B cell (primary cell): Measurements from ENCODE around the gene VWA8. TPM values are rescaled to one million over a fixed set of nuclear protein-coding genes. Genes with fewer than 3 reads are reported as not detected.
"Not testable (repeated sequence)": the region's sequence is repeated elsewhere in the genome, so short reads cannot be mapped to it uniquely, and the experiment has no call there.

Experiments used
- ATAC-seq: fragments of 200-7000 bp; cut with Tn5 transposase; one replicate; pipeline ENCODE4 v1.10.0; 2021; ENCODE audit warnings: low read depth, mild to moderate bottlenecking, moderate number of reproducible peaks, moderate library complexity
- CTCF ChIA-PET: fragments of 350-600 bp; sonication (Branson Sonifier 250); formaldehyde crosslinking; loops from one replicate; lab custom pipeline; 2021; ENCODE audit warnings: antibody characterized with exemption, inconsistent platforms; lab: Charles Lee
- POLR2A ChIA-PET: fragments of 350-600 bp; sonication (Branson Sonifier 250); formaldehyde crosslinking; loops from one replicate; lab custom pipeline; 2021; ENCODE audit warnings: antibody characterized with exemption; lab: Charles Lee
- DNase-seq: peaks from one replicate; pipeline ENCODE4 v3.0.0; 2013
- H2AFZ ChIP-seq: 2 replicates; pipeline ENCODE4 v1.6.1; 2012; ENCODE audit warnings: mild to moderate bottlenecking, low read depth, low read length; ENCODE audit not compliant: insufficient read depth, poor library complexity, severe bottlenecking
- H3K27ac ChIP-seq, 2 donors: 1 replicate in 1 of 2; 2 replicates in 1 of 2; pipeline ENCODE4 v1.5.1; 2012 to 2013; ENCODE audit warnings: low read length in 2 of 2, mild to moderate bottlenecking in 2 of 2, moderate library complexity in 1 of 2
- H3K27me3 ChIP-seq, 4 experiments: fragments of 200-600 bp in 1 of 4; sonication (generic) in 1 of 4; replicated peaks in 1 of 4; 1 replicate in 2 of 4; 2 replicates in 2 of 4; pipeline versions ENCODE4 v1.6.1 to v1.7.0; 2013 to 2016; ENCODE audit warnings: low read length in 3 of 4, mild to moderate bottlenecking in 2 of 4, mixed read lengths in 1 of 4, moderate library complexity in 1 of 4; ENCODE audit not compliant: insufficient read depth in 4 of 4, control insufficient read depth in 3 of 4; ENCODE audit errors: control extremely low read depth in 1 of 4
- H3K36me3 ChIP-seq, 2 experiments: replicated peaks in 1 of 2; 1 replicate in 1 of 2; 2 replicates in 1 of 2; pipeline versions ENCODE4 v1.6.1 to v1.7.1; 2013; ENCODE audit warnings: low read length in 1 of 2; ENCODE audit not compliant: insufficient read depth in 2 of 2, control insufficient read depth in 1 of 2; ENCODE audit errors: control extremely low read depth in 1 of 2, extremely low read depth in 1 of 2
- H3K4me1 ChIP-seq, 2 donors: fragments of 200-600 bp in 1 of 2; sonication (generic) in 1 of 2; 1 replicate in 1 of 2; 2 replicates in 1 of 2; pipeline versions ENCODE4 v1.5.1 to v1.6.1; 2013 to 2017; ENCODE audit warnings: low read length in 2 of 2; ENCODE audit not compliant: control insufficient read depth in 2 of 2, insufficient read depth in 2 of 2
- H3K4me2 ChIP-seq: replicated peaks from 2 replicates; pipeline ENCODE3; 2012; ENCODE audit warnings: mild to moderate bottlenecking, low read depth, low read length; ENCODE audit not compliant: poor library complexity, severe bottlenecking
- H3K4me3 ChIP-seq, 5 experiments: fragments of 200-600 bp in 1 of 5; sonication (generic) in 1 of 5; 1 replicate in 3 of 5; 2 replicates in 2 of 5; pipeline versions ENCODE4 v1.5.1 to v1.7.0; 2011 to 2016; ENCODE audit warnings: low read length in 4 of 5, mild to moderate bottlenecking in 4 of 5, low read depth in 2 of 5, control low read depth in 1 of 5, moderate library complexity in 1 of 5; ENCODE audit not compliant: insufficient read depth in 1 of 5; ENCODE audit errors: control extremely low read depth in 1 of 5, extremely low read depth in 1 of 5
- H3K79me2 ChIP-seq: fragments of 200-600 bp; sonication (generic); one replicate; pipeline ENCODE4 v1.6.0; 2016; ENCODE audit warnings: low read length; ENCODE audit not compliant: control insufficient read depth, insufficient read depth
- H3K9ac ChIP-seq: fragments of 200-600 bp; sonication (generic); 2 replicates; pipeline ENCODE4 v1.6.1; 2017; ENCODE audit warnings: mild to moderate bottlenecking, low read length, moderate library complexity
- H3K9me3 ChIP-seq, 3 donors: one replicate each; pipeline versions ENCODE4 v1.6.1 to v1.7.1; 2013; ENCODE audit warnings: low read length in 2 of 3; ENCODE audit not compliant: control insufficient read depth in 2 of 3, insufficient read depth in 1 of 3; ENCODE audit errors: control extremely low read depth in 1 of 3
- H4K20me1 ChIP-seq: 2 replicates; pipeline ENCODE4 v1.6.0; 2012; ENCODE audit warnings: mild to moderate bottlenecking, low read length; ENCODE audit not compliant: insufficient read depth, control insufficient read depth, poor library complexity, severe bottlenecking
- H3K27ac Mint-ChIP-seq: one replicate; pipeline ENCODE4 v1.8.0; 2021; ENCODE audit warnings: mixed read lengths
- H3K27me3 Mint-ChIP-seq: one replicate; pipeline ENCODE4 v1.8.0; 2021; ENCODE audit warnings: mixed read lengths
- H3K4me1 Mint-ChIP-seq: one replicate; pipeline ENCODE4 v1.8.0; 2021; ENCODE audit warnings: mixed read lengths
- H3K4me3 Mint-ChIP-seq: one replicate; pipeline ENCODE4 v1.8.0; 2021; ENCODE audit warnings: mixed read lengths
- H3K9me3 Mint-ChIP-seq: one replicate; pipeline ENCODE4 v1.8.0; 2022; ENCODE audit warnings: mixed read lengths; ENCODE audit not compliant: insufficient read depth
- CTCF ChIP-seq: fragments of 200-600 bp; IDR thresholded peaks from one replicate; pipeline ENCODE4 v1.8.0; 2022; ENCODE audit warnings: antibody characterized with exemption, mild to moderate bottlenecking
- EZH2 ChIP-seq: IDR thresholded peaks from 2 replicates; pipeline ENCODE4 v1.6.1; 2012; ENCODE audit warnings: borderline replicate concordance, low read depth, mild to moderate bottlenecking, moderate library complexity, low read length; ENCODE audit not compliant: insufficient read depth, poor library complexity, severe bottlenecking
- WGBS: methylation state at CpG from one replicate; pipeline ENCODE4 v1.1.5; 2013; ENCODE audit warnings: missing lambda C conversion rate; ENCODE audit not compliant: insufficient coverage; 5-methylcytosine and 5-hydroxymethylcytosine counted together
- intact Hi-C: fragments of 100-400 bp; cut with micrococcal nuclease; formaldehyde crosslinking; loops from one replicate; pipeline ENCODE4 v1.10.0; 2022
- polyA plus RNA-seq: library from polyadenylated mRNA; depleted of rRNA; stranded (reverse); fragments of >200 nt; gene quantifications from 2 replicates; pipeline ENCODE4 v1.2.3, GENCODE V29; 2012
- total RNA-seq, 2 donors: library from RNA; stranded (reverse); fragments of 120-200 nt in 1 of 2; gene quantifications; 1 replicate in 1 of 2; 2 replicates in 1 of 2; pipeline versions ENCODE4 v1.2.3 to v1.2.4, GENCODE V29; 2013 to 2022

The VWA8 gene
- total and polyA plus RNA-seq, 2 donors (not counting 1 experiment from before 2014, with no cell fraction given) = 6.0 to 19.7 TPM

- H3K27ac Mint-ChIP-seq = not testable (repeated sequence)
Measured at GRCh38 chr13:41647699-41648313, 313.1 kb downstream of the VWA8 start.

GRCh38 chr13:41645331-41645730 is 315.6 kb downstream of the VWA8 start:
- Histone ChIP-seq H3K4me2 (no peak overlapping the region), H3K27me3 (peaks cover 0 to 10% (median 4%) of the 10 kb centered on the region in 4 experiments), H3K27ac (no peak overlapping the region), H3K9me3 (no peaks in the 10 kb centered on the region), H2AFZ (no peak overlapping the region), H3K9ac (no peak overlapping the region), H3K4me3 (no peak overlapping the region), H4K20me1 (no peaks in the 10 kb centered on the region), H3K4me1 (no peaks in the 10 kb centered on the region), H3K79me2 (no peaks in the 10 kb centered on the region), H3K36me3 (no peaks in the 10 kb centered on the region)
- no peak for TF ChIP-seq EZH2
- no peak for TF ChIP-seq CTCF
- CTCF ChIA-PET = no interaction called here
- H3K4me3 Mint-ChIP-seq = no peak overlapping the region
- H3K4me1 Mint-ChIP-seq = no peaks in the 10 kb centered on the region
- 100% methylated on average over 1 of the region's 4 CpGs for WGBS
- H3K9me3 Mint-ChIP-seq = no peaks in the 10 kb centered on the region
- intact Hi-C loops = no loop called here
- POLR2A ChIA-PET = no interaction called here
- H3K27ac Mint-ChIP-seq = no peak overlapping the region
- DNase-seq (no peak), ATAC-seq (no peak)
- peaks cover 23% of the 10 kb centered on the region for H3K27me3 Mint-ChIP-seq

More at GRCh38 chr13:41647699-41648313, 313.1 kb downstream of the VWA8 start:
- ATAC-seq, H3K9ac ChIP-seq, H3K27ac ChIP-seq, H3K9me3 ChIP-seq, H3K4me1 Mint-ChIP-seq, H4K20me1 ChIP-seq, H3K4me2 ChIP-seq, H3K9me3 Mint-ChIP-seq, H3K4me3 Mint-ChIP-seq, H3K36me3 ChIP-seq, H3K4me1 ChIP-seq, H3K79me2 ChIP-seq, H2AFZ ChIP-seq, H3K4me3 ChIP-seq, POLR2A ChIA-PET, DNase-seq, intact Hi-C loops: not testable (repeated sequence)
- peaks cover 0 to 30% (median 19%) of the 10 kb centered on the region in 4 experiments for H3K27me3 ChIP-seq
- peaks cover 40% of the 10 kb centered on the region for H3K27me3 Mint-ChIP-seq
- 97% methylated on average over 3 of the region's 10 CpGs for WGBS
- CTCF ChIA-PET = interaction anchor here (0.9 to 1.5 kb wide), 3 partner anchors 11 to 308 kb away, joined by 3 to 5 read pairs (median 3); no protein-coding TSS in a partner anchor
